Measurements from ENCODE around the gene CHDH. TPM values are rescaled to one million over a fixed set of nuclear protein-coding genes. Genes with fewer than 3 reads are reported as not detected.

Gene CHDH
- total and polyA plus RNA-seq, 7 experiments from 2014 or later: 0.05 to 1.3 (median 0.27) TPM; not detected in 2

GRCh38 chr3:53788038-53788437 is 58.2 kb downstream of the CHDH start:
- POLR2A ChIA-PET: no interaction called here
- intact Hi-C loops (cut with micrococcal nuclease): no loop called here
- no peaks in the 10 kb centered on the region for H3K36me3 ChIP-seq (ENCODE audit: control insufficient read depth in 2 of 3, insufficient read depth in 3 of 3, low read length in 3 of 3)
- ATAC-seq: no peak
- H3K27me3 ChIP-seq (ENCODE audit: control insufficient read depth in 2 of 2, insufficient read depth in 2 of 2, low read length in 2 of 2): no peaks in the 10 kb centered on the region
- Mint-ChIP-seq H3K36me3 (no peaks in the 10 kb centered on the region), H3K4me3 (no peak overlapping the region), H3K27me3 (peaks cover 4 to 22% (median 16%) of the 10 kb centered on the region in 5 donors), H3K9me3 (peaks cover 0 to 3% (median 0%) of the 10 kb centered on the region in 11 donors), H3K27ac (no peak overlapping the region), H3K4me1 (no peaks in the 10 kb centered on the region)
- H3K9me3 ChIP-seq (ENCODE audit: control insufficient read depth in 2 of 3, low read length in 3 of 3): no peaks in the 10 kb centered on the region
- H3K27ac ChIP-seq (ENCODE audit: low read depth, low read length): no peak overlapping the region
- no peak for DNase-seq
- H3K4me3 ChIP-seq (ENCODE audit: low read length): no peak overlapping the region
- CTCF ChIA-PET: interaction anchor here (0.6 kb wide), 1 partner anchor 80 kb away, joined by 3 read pairs; no protein-coding TSS in a partner anchor
- H3K4me1 ChIP-seq (ENCODE audit: control insufficient read depth in 2 of 2, insufficient read depth in 2 of 2, low read length in 2 of 2): no peaks in the 10 kb centered on the region

GRCh38 chr3:53787016-53787415 is 59.2 kb downstream of the CHDH start:
- POLR2A ChIA-PET: no interaction called here
- CTCF ChIA-PET: no interaction called here
- H3K27ac Mint-ChIP-seq: no peak overlapping the region
- no peaks in the 10 kb centered on the region for H3K9me3 ChIP-seq (ENCODE audit: control insufficient read depth in 2 of 3, low read length in 3 of 3)
- no peak for DNase-seq
- peaks cover 0 to 2% (median 0%) of the 10 kb centered on the region in 11 donors for H3K9me3 Mint-ChIP-seq
- no peaks in the 10 kb centered on the region for H3K36me3 ChIP-seq (ENCODE audit: control insufficient read depth in 2 of 3, insufficient read depth in 3 of 3, low read length in 3 of 3)
- no peaks in the 10 kb centered on the region for H3K4me1 ChIP-seq (ENCODE audit: control insufficient read depth in 2 of 2, insufficient read depth in 2 of 2, low read length in 2 of 2)
- intact Hi-C loops (cut with micrococcal nuclease): no loop called here
- no peak overlapping the region for H3K4me3 Mint-ChIP-seq
- H3K27ac ChIP-seq (ENCODE audit: low read depth, low read length): no peak overlapping the region
- no peaks in the 10 kb centered on the region for H3K36me3 Mint-ChIP-seq
- H3K27me3 Mint-ChIP-seq: peaks cover 4 to 22% (median 16%) of the 10 kb centered on the region in 5 donors
- H3K4me3 ChIP-seq (ENCODE audit: low read length): no peak overlapping the region
- ATAC-seq: no peak
- no peaks in the 10 kb centered on the region for H3K4me1 Mint-ChIP-seq
- no peaks in the 10 kb centered on the region for H3K27me3 ChIP-seq (ENCODE audit: control insufficient read depth in 2 of 2, insufficient read depth in 2 of 2, low read length in 2 of 2)

DNA sequence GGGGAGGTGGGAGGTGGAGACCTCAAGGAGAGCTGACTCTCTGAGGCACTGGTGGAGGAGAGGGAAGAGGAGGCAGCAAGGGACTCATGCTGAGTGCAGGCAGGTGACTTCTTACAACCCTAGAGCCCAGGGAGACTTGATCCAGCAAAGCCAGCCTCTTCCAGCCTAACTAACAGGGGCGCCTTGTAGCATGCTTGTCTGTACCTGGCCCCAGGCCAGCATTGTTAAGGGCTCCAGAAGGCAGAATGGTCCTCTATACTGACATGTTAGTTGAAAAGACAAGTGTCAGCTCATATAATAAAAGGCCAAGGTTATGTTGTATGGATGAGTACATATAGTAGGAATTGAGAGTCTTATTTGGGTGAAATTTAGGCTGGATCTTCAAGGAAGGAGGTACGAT is 65.4 kb downstream of the CHDH start:
- Histone ChIP-seq H3K4me1 (ENCODE audit: control insufficient read depth in 2 of 2, insufficient read depth in 2 of 2, low read length in 2 of 2) (no peaks in the 10 kb centered on the region), H3K27ac (ENCODE audit: low read depth, low read length) (no peak overlapping the region), H3K27me3 (ENCODE audit: control insufficient read depth in 2 of 2, insufficient read depth in 2 of 2, low read length in 2 of 2) (no peaks in the 10 kb centered on the region), H3K4me3 (ENCODE audit: low read length) (no peak overlapping the region), H3K9me3 (ENCODE audit: control insufficient read depth in 2 of 3, low read length in 3 of 3) (no peaks in the 10 kb centered on the region), H3K36me3 (ENCODE audit: control insufficient read depth in 2 of 3, insufficient read depth in 3 of 3, low read length in 3 of 3) (no peaks in the 10 kb centered on the region)
- no peak for ATAC-seq
- H3K4me1 Mint-ChIP-seq: peaks cover 0 to 5% (median 0%) of the 10 kb centered on the region in 7 donors
- ChIA-PET POLR2A (no interaction called here), CTCF (no interaction called here)
- no peaks in the 10 kb centered on the region for H3K36me3 Mint-ChIP-seq
- H3K4me3 Mint-ChIP-seq: no peak overlapping the region
- intact Hi-C loops (cut with micrococcal nuclease): no loop called here
- DNase-seq: no peak
- no peak overlapping the region for H3K27ac Mint-ChIP-seq
- no peaks in the 10 kb centered on the region for H3K9me3 Mint-ChIP-seq
- peaks cover 0 to 20% (median 5%) of the 10 kb centered on the region in 5 donors for H3K27me3 Mint-ChIP-seq

DNA sequence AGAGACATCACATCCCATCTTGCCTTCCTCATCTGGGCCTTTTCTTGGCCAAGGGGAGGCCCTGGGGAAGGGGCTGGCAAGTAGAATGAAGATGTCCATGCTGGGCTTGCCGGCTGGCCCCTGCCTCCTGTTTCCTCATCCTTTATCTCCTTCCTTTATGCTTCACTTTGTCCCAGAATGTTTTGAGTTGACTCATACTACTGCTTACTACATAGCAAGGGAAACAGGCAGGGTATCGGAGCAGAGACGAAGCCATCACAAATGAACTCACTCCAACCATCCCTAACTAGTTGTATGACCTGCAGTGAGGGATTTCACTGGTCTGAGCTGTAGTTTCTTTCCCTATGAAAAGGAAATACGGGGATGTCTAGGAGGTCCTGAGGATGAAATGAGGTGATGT is 66.0 kb downstream of the CHDH start:
- H3K9me3 ChIP-seq (ENCODE audit: control insufficient read depth in 2 of 3, low read length in 3 of 3): no peaks in the 10 kb centered on the region
- H3K27me3 ChIP-seq (ENCODE audit: control insufficient read depth in 2 of 2, insufficient read depth in 2 of 2, low read length in 2 of 2): no peaks in the 10 kb centered on the region
- Mint-ChIP-seq H3K36me3 (no peaks in the 10 kb centered on the region), H3K27ac (no peak overlapping the region), H3K4me3 (no peak overlapping the region), H3K27me3 (peaks cover 0 to 20% (median 5%) of the 10 kb centered on the region in 5 donors), H3K4me1 (peaks cover 0 to 5% (median 0%) of the 10 kb centered on the region in 7 donors), H3K9me3 (no peaks in the 10 kb centered on the region)
- DNase-seq: no peak
- H3K4me1 ChIP-seq (ENCODE audit: control insufficient read depth in 2 of 2, insufficient read depth in 2 of 2, low read length in 2 of 2): no peaks in the 10 kb centered on the region
- H3K36me3 ChIP-seq (ENCODE audit: control insufficient read depth in 2 of 3, insufficient read depth in 3 of 3, low read length in 3 of 3): no peaks in the 10 kb centered on the region
- no peak overlapping the region for H3K27ac ChIP-seq (ENCODE audit: low read depth, low read length)
- POLR2A ChIA-PET: no interaction called here
- no peak overlapping the region for H3K4me3 ChIP-seq (ENCODE audit: low read length)
- intact Hi-C loops (cut with micrococcal nuclease): no loop called here
- CTCF ChIA-PET: no interaction called here
- ATAC-seq: no peak

DNA sequence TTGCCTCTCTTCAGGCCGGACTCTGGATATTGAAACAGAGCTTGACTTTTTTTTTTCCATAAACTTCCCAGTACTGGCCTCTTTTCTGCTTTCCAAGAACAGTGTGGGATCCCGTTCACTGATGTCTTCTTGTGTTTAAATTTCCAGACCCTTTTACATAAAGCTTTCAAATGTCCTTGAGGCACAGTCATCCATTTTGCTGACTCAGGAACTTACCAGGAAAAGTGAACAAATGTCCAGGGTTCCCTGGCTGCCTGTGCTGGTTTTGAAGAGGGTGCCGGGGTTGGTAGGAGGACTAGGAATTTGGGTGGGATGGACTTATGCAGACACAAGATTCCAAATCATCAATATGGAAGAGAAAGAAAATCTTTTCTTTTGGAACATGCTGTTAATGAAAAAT is 68.1 kb downstream of the CHDH start:
- Mint-ChIP-seq H3K27me3 (peaks cover 0 to 15% (median 0%) of the 10 kb centered on the region in 5 donors), H3K36me3 (no peaks in the 10 kb centered on the region), H3K4me3 (no peak overlapping the region), H3K9me3 (peaks cover 0 to 2% (median 0%) of the 10 kb centered on the region in 11 donors), H3K27ac (no peak overlapping the region), H3K4me1 (peaks cover 0 to 5% (median 0%) of the 10 kb centered on the region in 7 donors)
- ChIA-PET CTCF (no interaction called here), POLR2A (no interaction called here)
- Histone ChIP-seq H3K9me3 (ENCODE audit: control insufficient read depth in 2 of 3, low read length in 3 of 3) (no peaks in the 10 kb centered on the region), H3K4me1 (ENCODE audit: control insufficient read depth in 2 of 2, insufficient read depth in 2 of 2, low read length in 2 of 2) (no peaks in the 10 kb centered on the region), H3K27me3 (ENCODE audit: control insufficient read depth in 2 of 2, insufficient read depth in 2 of 2, low read length in 2 of 2) (no peaks in the 10 kb centered on the region), H3K27ac (ENCODE audit: low read depth, low read length) (no peak overlapping the region), H3K4me3 (ENCODE audit: low read length) (no peak overlapping the region), H3K36me3 (ENCODE audit: control insufficient read depth in 2 of 3, insufficient read depth in 3 of 3, low read length in 3 of 3) (no peaks in the 10 kb centered on the region)
- intact Hi-C loops (cut with micrococcal nuclease): no loop called here
- DNase-seq (no peak), ATAC-seq (no peak)

- CTCF ChIA-PET: no interaction called here
- H3K9me3 ChIP-seq (ENCODE audit: control insufficient read depth in 2 of 3, low read length in 3 of 3): no peaks in the 10 kb centered on the region
- no peak overlapping the region for H3K27ac ChIP-seq (ENCODE audit: low read depth, low read length)
- H3K4me1 ChIP-seq (ENCODE audit: control insufficient read depth in 2 of 2, insufficient read depth in 2 of 2, low read length in 2 of 2): no peaks in the 10 kb centered on the region
- H3K27ac Mint-ChIP-seq: no peak overlapping the region
- DNase-seq: no peak
- H3K4me3 ChIP-seq (ENCODE audit: low read length): no peak overlapping the region
- intact Hi-C loops (cut with micrococcal nuclease): no loop called here
- peaks cover 0 to 5% (median 0%) of the 10 kb centered on the region in 7 donors for H3K4me1 Mint-ChIP-seq
- H3K36me3 ChIP-seq (ENCODE audit: control insufficient read depth in 2 of 3, insufficient read depth in 3 of 3, low read length in 3 of 3): no peaks in the 10 kb centered on the region
- H3K4me3 Mint-ChIP-seq: no peak overlapping the region
- ATAC-seq: no peak
- peaks cover 0 to 2% (median 0%) of the 10 kb centered on the region in 11 donors for H3K9me3 Mint-ChIP-seq
- peaks cover 0 to 13% (median 0%) of the 10 kb centered on the region in 5 donors for H3K27me3 Mint-ChIP-seq
- H3K36me3 Mint-ChIP-seq: no peaks in the 10 kb centered on the region
- no peaks in the 10 kb centered on the region for H3K27me3 ChIP-seq (ENCODE audit: control insufficient read depth in 2 of 2, insufficient read depth in 2 of 2, low read length in 2 of 2)
- POLR2A ChIA-PET: no interaction called here
These were observed 68.8 kb downstream of the CHDH start for GRCh38 chr3:53777468-53777867.

GRCh38 chr3:53776494-53777101 is 69.6 kb downstream of the CHDH start:
- POLR2A ChIA-PET: no interaction called here
- H3K9me3 Mint-ChIP-seq: peaks cover 0 to 2% (median 0%) of the 10 kb centered on the region in 11 donors
- no peak overlapping the region for H3K4me3 Mint-ChIP-seq
- no peak overlapping the region for H3K27ac Mint-ChIP-seq
- H3K9me3 ChIP-seq (ENCODE audit: control insufficient read depth in 2 of 3, low read length in 3 of 3): no peaks in the 10 kb centered on the region
- CTCF ChIA-PET: no interaction called here
- ATAC-seq (no peak), DNase-seq (no peak)
- intact Hi-C loops (cut with micrococcal nuclease): no loop called here
- no peaks in the 10 kb centered on the region for H3K27me3 ChIP-seq (ENCODE audit: control insufficient read depth in 2 of 2, insufficient read depth in 2 of 2, low read length in 2 of 2)
- no peaks in the 10 kb centered on the region for H3K36me3 Mint-ChIP-seq
- no peak overlapping the region for H3K27ac ChIP-seq (ENCODE audit: low read depth, low read length)
- H3K27me3 Mint-ChIP-seq: peaks cover 0 to 17% (median 3%) of the 10 kb centered on the region in 5 donors
- no peaks in the 10 kb centered on the region for H3K4me1 ChIP-seq (ENCODE audit: control insufficient read depth in 2 of 2, insufficient read depth in 2 of 2, low read length in 2 of 2)
- H3K36me3 ChIP-seq (ENCODE audit: control insufficient read depth in 2 of 3, insufficient read depth in 3 of 3, low read length in 3 of 3): no peaks in the 10 kb centered on the region
- H3K4me3 ChIP-seq (ENCODE audit: low read length): no peak overlapping the region
- peaks cover 0 to 5% (median 0%) of the 10 kb centered on the region in 7 donors for H3K4me1 Mint-ChIP-seq
